DOHH2 (cell line): ENCODE data around the gene SLC26A1.

Experiments used
- CTCF ChIP-seq: fragments of 200-600 bp; sonication (generic); IDR thresholded peaks from one replicate; pipeline ENCODE4 v1.5.1; 2014; ENCODE audit warnings: antibody characterized with exemption, mild to moderate bottlenecking, low read depth, low read length; ENCODE audit not compliant: poor library complexity, severe bottlenecking
- EZH2phosphoT487 ChIP-seq: fragments of 200-600 bp; sonication (generic); IDR thresholded peaks from 2 replicates; pipeline ENCODE4 v1.6.1; 2017; ENCODE audit warnings: borderline replicate concordance, mild to moderate bottlenecking, antibody characterized with exemption, low read length, moderate library complexity, mixed read lengths

GRCh38 chr4:1002131-1002630, 9.0 kb upstream of the SLC26A1 start:
- no peak for TF ChIP-seq CTCF
- no peak for TF ChIP-seq EZH2phosphoT487
